ENCODE results near the gene ATP11A. TPM values are rescaled to one million over a fixed set of nuclear protein-coding genes. Genes with fewer than 3 reads are reported as not detected.

The ATP11A gene
- total and polyA plus RNA-seq, 5 donors from 2014 or later = 3.8 to 75.7 (median 5.0) TPM

GRCh38 chr13:112648966-112649690, 40.7 kb upstream of the ATP11A start:
- Mint-ChIP-seq H3K27me3 (peaks cover 19% of the 10 kb centered on the region), H3K4me1 (no peaks in the 10 kb centered on the region), H3K9me3 (no peaks in the 10 kb centered on the region), H3K27ac (peak overlapping the region in 1 of 3 donors; percentile 90), H3K36me3 (no peaks in the 10 kb centered on the region), H3K4me3 (no peak overlapping the region)
- Histone ChIP-seq H3K4me3 (ENCODE audit: low read depth, low read length) (no peak overlapping the region), H3K36me3 (ENCODE audit: control insufficient read depth, insufficient read depth, low read length) (no peaks in the 10 kb centered on the region), H3K4me1 (ENCODE audit: control insufficient read depth, insufficient read depth, low read length, poor library complexity, severe bottlenecking) (no peaks in the 10 kb centered on the region), H3K27ac (ENCODE audit: insufficient read depth, low read length, poor library complexity, severe bottlenecking) (no peak overlapping the region), H3K9me3 (ENCODE audit: control insufficient read depth in 2 of 2, low read length in 2 of 2) (no peaks in the 10 kb centered on the region), H3K27me3 (ENCODE audit: control insufficient read depth, insufficient read depth, low read length) (no peaks in the 10 kb centered on the region)
- no peak for DNase-seq
- no peak for ATAC-seq (ENCODE audit: low read depth in 2 of 2)

- no peak for ATAC-seq (ENCODE audit: low read depth in 2 of 2)
- no peaks in the 10 kb centered on the region for H3K36me3 Mint-ChIP-seq
Measured at GRCh38 chr13:112651311-112651710, 38.5 kb upstream of the ATP11A start.

GRCh38 chr13:112651750-112652511, 37.9 kb upstream of the ATP11A start:
- Mint-ChIP-seq H3K36me3 (no peaks in the 10 kb centered on the region), H3K9me3 (no peaks in the 10 kb centered on the region), H3K4me1 (no peaks in the 10 kb centered on the region), H3K4me3 (no peak overlapping the region), H3K27me3 (peaks cover 19% of the 10 kb centered on the region), H3K27ac (no peak overlapping the region)
- no peaks in the 10 kb centered on the region for H3K9me3 ChIP-seq (ENCODE audit: control insufficient read depth in 2 of 2, low read length in 2 of 2)
- H3K4me1 ChIP-seq (ENCODE audit: control insufficient read depth, insufficient read depth, low read length, poor library complexity, severe bottlenecking) = no peaks in the 10 kb centered on the region
- ATAC-seq (ENCODE audit: low read depth in 2 of 2) (no peak), DNase-seq (no peak)
- no peak overlapping the region for H3K27ac ChIP-seq (ENCODE audit: insufficient read depth, low read length, poor library complexity, severe bottlenecking)
- no peak overlapping the region for H3K4me3 ChIP-seq (ENCODE audit: low read depth, low read length)
- H3K27me3 ChIP-seq (ENCODE audit: control insufficient read depth, insufficient read depth, low read length) = no peaks in the 10 kb centered on the region
- no peaks in the 10 kb centered on the region for H3K36me3 ChIP-seq (ENCODE audit: control insufficient read depth, insufficient read depth, low read length)

More at GRCh38 chr13:112651311-112651710, 38.5 kb upstream of the ATP11A start:
- no peaks in the 10 kb centered on the region for H3K27me3 ChIP-seq (ENCODE audit: control insufficient read depth, insufficient read depth, low read length)
- no peak for DNase-seq
- no peak overlapping the region for H3K27ac Mint-ChIP-seq
- no peak overlapping the region for H3K4me3 ChIP-seq (ENCODE audit: low read depth, low read length)
- no peak overlapping the region for H3K4me3 Mint-ChIP-seq
- no peaks in the 10 kb centered on the region for H3K4me1 ChIP-seq (ENCODE audit: control insufficient read depth, insufficient read depth, low read length, poor library complexity, severe bottlenecking)
- no peak overlapping the region for H3K27ac ChIP-seq (ENCODE audit: insufficient read depth, low read length, poor library complexity, severe bottlenecking)
- no peaks in the 10 kb centered on the region for H3K36me3 ChIP-seq (ENCODE audit: control insufficient read depth, insufficient read depth, low read length)
- no peaks in the 10 kb centered on the region for H3K9me3 Mint-ChIP-seq
- H3K27me3 Mint-ChIP-seq = peaks cover 19% of the 10 kb centered on the region
- H3K4me1 Mint-ChIP-seq = no peaks in the 10 kb centered on the region
- no peaks in the 10 kb centered on the region for H3K9me3 ChIP-seq (ENCODE audit: control insufficient read depth in 2 of 2, low read length in 2 of 2)

GRCh38 chr13:112652512-112653070, 37.2 kb upstream of the ATP11A start:
- ATAC-seq (ENCODE audit: low read depth in 2 of 2) = no peak
- no peaks in the 10 kb centered on the region for H3K36me3 Mint-ChIP-seq
- H3K4me1 Mint-ChIP-seq = no peaks in the 10 kb centered on the region
- H3K27me3 ChIP-seq (ENCODE audit: control insufficient read depth, insufficient read depth, low read length) = no peaks in the 10 kb centered on the region
- no peaks in the 10 kb centered on the region for H3K36me3 ChIP-seq (ENCODE audit: control insufficient read depth, insufficient read depth, low read length)
- DNase-seq = no peak
- no peaks in the 10 kb centered on the region for H3K4me1 ChIP-seq (ENCODE audit: control insufficient read depth, insufficient read depth, low read length, poor library complexity, severe bottlenecking)
- H3K27ac ChIP-seq (ENCODE audit: insufficient read depth, low read length, poor library complexity, severe bottlenecking) = no peak overlapping the region
- no peak overlapping the region for H3K27ac Mint-ChIP-seq
- H3K9me3 Mint-ChIP-seq = no peaks in the 10 kb centered on the region
- H3K9me3 ChIP-seq (ENCODE audit: control insufficient read depth in 2 of 2, low read length in 2 of 2) = no peaks in the 10 kb centered on the region
- peaks cover 19% of the 10 kb centered on the region for H3K27me3 Mint-ChIP-seq
- H3K4me3 ChIP-seq (ENCODE audit: low read depth, low read length) = no peak overlapping the region
- no peak overlapping the region for H3K4me3 Mint-ChIP-seq

GRCh38 chr13:112653071-112653470, 36.8 kb upstream of the ATP11A start:
- ATAC-seq (ENCODE audit: low read depth in 2 of 2) = no peak
- Histone ChIP-seq H3K27me3 (ENCODE audit: control insufficient read depth, insufficient read depth, low read length) (no peaks in the 10 kb centered on the region), H3K4me3 (ENCODE audit: low read depth, low read length) (no peak overlapping the region), H3K9me3 (ENCODE audit: control insufficient read depth in 2 of 2, low read length in 2 of 2) (no peaks in the 10 kb centered on the region), H3K36me3 (ENCODE audit: control insufficient read depth, insufficient read depth, low read length) (no peaks in the 10 kb centered on the region), H3K4me1 (ENCODE audit: control insufficient read depth, insufficient read depth, low read length, poor library complexity, severe bottlenecking) (no peaks in the 10 kb centered on the region), H3K27ac (ENCODE audit: insufficient read depth, low read length, poor library complexity, severe bottlenecking) (no peak overlapping the region)
- no peaks in the 10 kb centered on the region for H3K36me3 Mint-ChIP-seq
- H3K27me3 Mint-ChIP-seq = peaks cover 19% of the 10 kb centered on the region
- no peaks in the 10 kb centered on the region for H3K9me3 Mint-ChIP-seq
- no peak overlapping the region for H3K4me3 Mint-ChIP-seq
- H3K27ac Mint-ChIP-seq = no peak overlapping the region
- DNase-seq = no peak
- H3K4me1 Mint-ChIP-seq = no peaks in the 10 kb centered on the region

- no peak overlapping the region for H3K27ac ChIP-seq (ENCODE audit: insufficient read depth, low read length, poor library complexity, severe bottlenecking)
- H3K36me3 Mint-ChIP-seq = no peaks in the 10 kb centered on the region
Measured at GRCh38 chr13:112655913-112656312, 33.9 kb upstream of the ATP11A start.

GRCh38 chr13:112657850-112658445, 31.9 kb upstream of the ATP11A start:
- no peaks in the 10 kb centered on the region for H3K4me1 ChIP-seq (ENCODE audit: control insufficient read depth, insufficient read depth, low read length, poor library complexity, severe bottlenecking)
- peaks cover 1% of the 10 kb centered on the region for H3K27me3 ChIP-seq (ENCODE audit: control insufficient read depth, insufficient read depth, low read length)
- no peak overlapping the region for H3K27ac Mint-ChIP-seq
- H3K27me3 Mint-ChIP-seq = peaks cover 1% of the 10 kb centered on the region
- no peak overlapping the region for H3K4me3 Mint-ChIP-seq
- H3K9me3 ChIP-seq (ENCODE audit: control insufficient read depth in 2 of 2, low read length in 2 of 2) = no peaks in the 10 kb centered on the region
- H3K4me3 ChIP-seq (ENCODE audit: low read depth, low read length) = no peak overlapping the region
- H3K4me1 Mint-ChIP-seq = no peaks in the 10 kb centered on the region
- H3K9me3 Mint-ChIP-seq = peaks cover 0 to 9% (median 1%) of the 10 kb centered on the region in 7 donors
- ATAC-seq (ENCODE audit: low read depth in 2 of 2) (no peak), DNase-seq (no peak)
- no peak overlapping the region for H3K27ac ChIP-seq (ENCODE audit: insufficient read depth, low read length, poor library complexity, severe bottlenecking)
- no peaks in the 10 kb centered on the region for H3K36me3 ChIP-seq (ENCODE audit: control insufficient read depth, insufficient read depth, low read length)
- no peaks in the 10 kb centered on the region for H3K36me3 Mint-ChIP-seq

More at GRCh38 chr13:112655913-112656312, 33.9 kb upstream of the ATP11A start:
- peaks cover 15% of the 10 kb centered on the region for H3K27me3 Mint-ChIP-seq
- H3K27ac Mint-ChIP-seq = no peak overlapping the region
- H3K4me3 Mint-ChIP-seq = no peak overlapping the region
- H3K9me3 Mint-ChIP-seq = peaks cover 0 to 1% (median 0%) of the 10 kb centered on the region in 7 donors
- no peak for DNase-seq
- no peaks in the 10 kb centered on the region for H3K27me3 ChIP-seq (ENCODE audit: control insufficient read depth, insufficient read depth, low read length)
- ATAC-seq (ENCODE audit: low read depth in 2 of 2) = no peak
- no peaks in the 10 kb centered on the region for H3K36me3 ChIP-seq (ENCODE audit: control insufficient read depth, insufficient read depth, low read length)
- no peak overlapping the region for H3K4me3 ChIP-seq (ENCODE audit: low read depth, low read length)
- H3K4me1 Mint-ChIP-seq = no peaks in the 10 kb centered on the region
- H3K9me3 ChIP-seq (ENCODE audit: control insufficient read depth in 2 of 2, low read length in 2 of 2) = no peaks in the 10 kb centered on the region
- H3K4me1 ChIP-seq (ENCODE audit: control insufficient read depth, insufficient read depth, low read length, poor library complexity, severe bottlenecking) = no peaks in the 10 kb centered on the region

All from CD4-positive, CD25-positive, alpha-beta regulatory T cell (primary cell).